SU-DHL-6 (cell line): ENCODE results near the gene PXDC1.

ENCODE experiments used
- H2AFZ ChIP-seq: fragments of 200-600 bp; sonication (generic); 2 replicates; pipeline ENCODE4 v1.6.1; 2014; ENCODE audit warnings: low read depth, mild to moderate bottlenecking, moderate library complexity, mixed read lengths, antibody characterized with exemption, low read length; ENCODE audit not compliant: severe bottlenecking
- H3F3A ChIP-seq: fragments of 200-600 bp; shearing (Covaris generic); 2 replicates; pipeline ENCODE4 v1.6.0; 2016; ENCODE audit warnings: antibody characterized with exemption, mild to moderate bottlenecking; ENCODE audit not compliant: insufficient read depth
- H3K27ac ChIP-seq: fragments of 200-600 bp; sonication (generic); 2 replicates; pipeline ENCODE4 v1.5.1; 2016; ENCODE audit warnings: low read depth, mild to moderate bottlenecking, low read length, moderate library complexity, mixed read lengths
- H3K27me3 ChIP-seq: fragments of 200-600 bp; sonication (generic), shearing (Covaris generic); 2 replicates; pipeline ENCODE4 v1.6.0; 2014; ENCODE audit warnings: mild to moderate bottlenecking, low read length
- H3K36me3 ChIP-seq: fragments of 200-600 bp; sonication (generic); 2 replicates; pipeline ENCODE4 v1.6.1; 2014; ENCODE audit warnings: mild to moderate bottlenecking, low read length, mixed read lengths
- H3K4me2 ChIP-seq: fragments of 300-600, 200-600 bp; shearing (Covaris generic), sonication (generic); 2 replicates; pipeline ENCODE4 v1.6.0; 2014; ENCODE audit warnings: low read length, low read depth, mild to moderate bottlenecking; ENCODE audit not compliant: poor library complexity, severe bottlenecking
- H3K4me3 ChIP-seq: fragments of 200-600 bp; sonication (generic); 2 replicates; pipeline ENCODE4 v1.5.1; 2014; ENCODE audit warnings: antibody characterized with exemption, low read length, mild to moderate bottlenecking, mixed read lengths; ENCODE audit not compliant: insufficient read depth, poor library complexity, severe bottlenecking
- H3K79me2 ChIP-seq: fragments of 200-600 bp; sonication (generic); 2 replicates; pipeline ENCODE4 v1.6.1; 2014; ENCODE audit warnings: mild to moderate bottlenecking, low read length, moderate library complexity; ENCODE audit not compliant: insufficient read depth
- H3K9ac ChIP-seq: fragments of 200-600 bp; sonication (generic); 2 replicates; pipeline ENCODE4 v1.7.0; 2014; ENCODE audit warnings: mild to moderate bottlenecking, low read length
- H3K9me2 ChIP-seq: fragments of 200-600 bp; sonication (generic); replicated peaks from 2 replicates; pipeline ENCODE4 v1.6.1; 2014; ENCODE audit warnings: low read length; ENCODE audit not compliant: insufficient read depth
- H3K9me3 ChIP-seq: fragments of 200-600 bp; sonication (generic); 2 replicates; pipeline ENCODE4 v1.6.1; 2014; ENCODE audit warnings: low read length, mixed read lengths; ENCODE audit not compliant: insufficient read depth
- H4K20me1 ChIP-seq: fragments of 200-600 bp; sonication (generic); 2 replicates; pipeline ENCODE4 v1.6.1; 2014; ENCODE audit warnings: low read depth, mild to moderate bottlenecking, antibody characterized with exemption, low read length, moderate library complexity, mixed read lengths
- CTCF ChIP-seq: fragments of 200-600 bp; sonication (generic); IDR thresholded peaks from one replicate; pipeline ENCODE4 v1.5.1; 2017; ENCODE audit warnings: antibody characterized with exemption, mild to moderate bottlenecking, low read length, moderate library complexity; ENCODE audit not compliant: insufficient read depth, poor library complexity, severe bottlenecking
- EZH2phosphoT487 ChIP-seq: fragments of 200-600 bp; sonication (generic), shearing (Covaris generic); conservative IDR thresholded peaks from 2 replicates; pipeline ENCODE4 v1.6.1; 2018; ENCODE audit warnings: mild to moderate bottlenecking, antibody characterized with exemption, low read length, moderate library complexity, mixed read lengths

PXDC1 gene

GRCh38 chr6:3701631-3702030, 49.9 kb downstream of the PXDC1 start:
- no peak overlapping the region for H3K4me3 ChIP-seq
- no peaks in the 10 kb centered on the region for H3K36me3 ChIP-seq
- H3K9me3 ChIP-seq, result no peaks in the 10 kb centered on the region
- no peak overlapping the region for H3K27ac ChIP-seq
- H3K27me3 ChIP-seq, result 0 out of 2 replicates have a peak, but pooled peaks cover 5% of the 10 kb centered on the region
- no peak overlapping the region for H2AFZ ChIP-seq
- no peak for TF ChIP-seq EZH2phosphoT487
- no peak for TF ChIP-seq CTCF
- no peak overlapping the region for H3K4me2 ChIP-seq
- H3K79me2 ChIP-seq, result no peaks in the 10 kb centered on the region
- no peaks in the 10 kb centered on the region for H3K9me2 ChIP-seq
- no peak overlapping the region for H3K9ac ChIP-seq
- no peaks in the 10 kb centered on the region for H3F3A ChIP-seq
- no peaks in the 10 kb centered on the region for H4K20me1 ChIP-seq

- no peaks in the 10 kb centered on the region for H3F3A ChIP-seq
- TF ChIP-seq CTCF (no peak), EZH2phosphoT487 (no peak)
- H4K20me1 ChIP-seq, result no peaks in the 10 kb centered on the region
- H3K79me2 ChIP-seq, result no peaks in the 10 kb centered on the region
- H3K36me3 ChIP-seq, result no peaks in the 10 kb centered on the region
- 0 out of 2 replicates have a peak, but pooled peaks cover 9% of the 10 kb centered on the region for H3K27me3 ChIP-seq
- H3K4me3 ChIP-seq, result no peak overlapping the region
- no peaks in the 10 kb centered on the region for H3K9me3 ChIP-seq
- H3K9me2 ChIP-seq, result no peaks in the 10 kb centered on the region
- H2AFZ ChIP-seq, result no peak overlapping the region
- no peak overlapping the region for H3K4me2 ChIP-seq
- no peak overlapping the region for H3K9ac ChIP-seq
- no peak overlapping the region for H3K27ac ChIP-seq
These were observed 52.3 kb downstream of the PXDC1 start for GRCh38 chr6:3699231-3699630.

DNA sequence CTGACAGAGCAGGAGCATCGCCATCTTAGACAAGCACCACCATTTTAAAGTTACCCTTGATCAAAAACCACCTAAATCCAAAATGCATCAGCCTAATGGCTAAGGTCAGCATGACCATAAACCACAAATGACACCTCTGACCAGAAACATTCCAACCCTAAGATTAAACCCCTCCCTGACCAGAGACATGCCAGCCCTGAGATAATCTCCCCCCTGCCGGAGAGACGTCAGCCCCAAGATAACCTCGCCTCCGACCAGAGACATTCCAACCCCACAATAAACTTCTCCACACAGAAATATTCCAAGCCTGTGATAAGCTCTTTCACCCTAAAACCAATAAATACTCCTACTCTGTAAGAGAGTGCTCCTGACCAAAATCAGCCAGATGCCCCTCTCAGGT, 53.5 kb downstream of the PXDC1 start:
- Histone ChIP-seq H3K9ac (no peak overlapping the region), H3K9me2 (no peaks in the 10 kb centered on the region), H3K9me3 (no peaks in the 10 kb centered on the region), H3K4me2 (no peak overlapping the region), H3K36me3 (no peaks in the 10 kb centered on the region), H3K4me3 (no peak overlapping the region), H3K79me2 (no peaks in the 10 kb centered on the region), H4K20me1 (no peaks in the 10 kb centered on the region), H2AFZ (no peak overlapping the region), H3K27me3 (0 out of 2 replicates have a peak, but pooled peaks cover 11% of the 10 kb centered on the region), H3F3A (no peaks in the 10 kb centered on the region), H3K27ac (no peak overlapping the region)
- TF ChIP-seq CTCF (no peak), EZH2phosphoT487 (no peak)

- Histone ChIP-seq H3K27ac (no peak overlapping the region), H3K4me2 (no peak overlapping the region), H3K9me2 (no peaks in the 10 kb centered on the region), H3K79me2 (no peaks in the 10 kb centered on the region), H4K20me1 (no peaks in the 10 kb centered on the region), H3K36me3 (no peaks in the 10 kb centered on the region), H3F3A (no peaks in the 10 kb centered on the region), H3K27me3 (0 out of 2 replicates have a peak, but pooled peaks cover 11% of the 10 kb centered on the region), H2AFZ (no peak overlapping the region), H3K4me3 (no peak overlapping the region), H3K9me3 (no peaks in the 10 kb centered on the region), H3K9ac (no peak overlapping the region)
- no peak for TF ChIP-seq EZH2phosphoT487
- TF ChIP-seq CTCF, result no peak
These were observed 53.9 kb downstream of the PXDC1 start for GRCh38 chr6:3697609-3698008.
